ENCODE data around the gene ARHGEF28. TPM values are rescaled to one million over a fixed set of nuclear protein-coding genes. Genes with fewer than 3 reads are reported as not detected.

ARHGEF28 gene
- total RNA-seq, 4 donors from 2014 or later = 9.8 to 18.7 (median 18.6) TPM

- Histone ChIP-seq H3K4me3 (no peak overlapping the region), H3K36me3 (no peaks in the 10 kb centered on the region), H3K9me3 (no peaks in the 10 kb centered on the region), H3K27ac (no peak overlapping the region), H3K27me3 (no peaks in the 10 kb centered on the region), H3K4me1 (no peaks in the 10 kb centered on the region)
- TF ChIP-seq CTCF (IDR thresholded peaks at IDR 0.05) (no peak), POLR2AphosphoS5 (IDR thresholded peaks at IDR 0.05) (no peak), EP300 (IDR thresholded peaks at IDR 0.05; ENCODE audit: low read depth) (no peak), POLR2A (IDR thresholded peaks at IDR 0.05) (no peak)
- DNase-seq = no peak
- WGBS, 2 donors (ENCODE audit: low coverage in 1 of 2) = 14 to 62% methylated on average over 2 to 3 of the region's 3 CpGs
- intact Hi-C loops (cut with DNase I; ENCODE audit: low total_unique reads) = no loop called here
- in situ Hi-C loops (cut with MboI; ENCODE audit: low pct_ligation_motif_present in 1 of 4, low pct_unique_long_range_greater_than_20kb in 1 of 4, low sequenced_read_pairs in 3 of 4) = no loop called here
Measured at GRCh38 chr5:73950441-73950873, 324.5 kb downstream of the ARHGEF28 start.

DNA sequence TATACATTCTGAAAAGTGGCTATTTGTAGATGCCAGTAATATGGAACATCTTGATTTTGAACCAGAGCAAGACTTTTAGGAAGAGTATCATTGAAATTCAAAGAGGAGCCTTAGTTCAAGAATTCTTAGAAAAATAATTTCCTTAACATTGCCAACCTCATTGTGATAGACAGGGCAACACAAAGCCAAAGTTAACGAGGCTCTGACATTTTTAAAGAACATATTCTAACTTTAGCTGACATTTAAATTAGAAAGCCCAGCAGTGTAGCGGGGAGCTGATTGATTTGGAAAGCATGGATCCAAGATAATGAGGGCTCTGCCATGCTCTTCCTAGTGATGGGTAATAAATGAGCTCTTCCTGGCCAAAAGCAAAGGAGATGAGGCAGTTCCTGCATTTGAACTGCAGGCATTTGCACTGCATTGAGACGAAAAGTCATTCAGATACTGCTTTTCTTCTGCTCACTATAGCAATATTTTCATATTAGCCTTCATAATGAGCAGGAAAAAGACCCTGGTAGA lies 325.0 kb downstream of the ARHGEF28 start:
- no peaks in the 10 kb centered on the region for H3K36me3 ChIP-seq
- H3K9me3 ChIP-seq = no peaks in the 10 kb centered on the region
- WGBS, 2 donors (ENCODE audit: low coverage in 1 of 2) = 75 to 84% methylated on average over 3 of the region's 3 CpGs
- H3K4me1 ChIP-seq = no peaks in the 10 kb centered on the region
- TF ChIP-seq CTCF (IDR thresholded peaks at IDR 0.05) (no peak), POLR2AphosphoS5 (IDR thresholded peaks at IDR 0.05) (no peak), EP300 (IDR thresholded peaks at IDR 0.05; ENCODE audit: low read depth) (no peak), POLR2A (IDR thresholded peaks at IDR 0.05) (no peak)
- in situ Hi-C loops (cut with MboI; ENCODE audit: low pct_ligation_motif_present in 1 of 4, low pct_unique_long_range_greater_than_20kb in 1 of 4, low sequenced_read_pairs in 3 of 4) = no loop called here
- DNase-seq = no peak
- H3K27ac ChIP-seq = no peak overlapping the region
- intact Hi-C loops (cut with DNase I; ENCODE audit: low total_unique reads) = no loop called here
- no peaks in the 10 kb centered on the region for H3K27me3 ChIP-seq
- no peak overlapping the region for H3K4me3 ChIP-seq

DNA sequence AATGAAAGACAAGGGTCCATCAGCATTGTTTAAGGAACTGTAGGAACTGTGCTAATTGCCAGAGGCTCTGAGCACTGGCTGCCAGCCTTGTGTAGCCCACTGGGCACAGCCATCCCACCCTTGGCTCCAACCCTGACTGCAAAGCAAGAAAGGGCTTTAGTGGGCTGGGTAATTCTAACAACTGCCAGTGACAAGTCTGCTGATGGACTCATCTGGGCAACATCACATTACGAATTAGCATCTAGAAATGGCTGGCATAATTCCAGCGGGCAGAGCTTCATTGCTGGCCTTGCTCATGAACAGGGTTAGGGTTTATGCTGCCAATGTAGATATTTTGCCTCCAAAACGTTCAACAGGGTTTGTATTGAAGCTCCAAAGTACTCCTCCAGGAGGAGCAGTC lies 326.9 kb downstream of the ARHGEF28 start:
- intact Hi-C loops (cut with DNase I; ENCODE audit: low total_unique reads) = no loop called here
- TF ChIP-seq POLR2A (IDR thresholded peaks at IDR 0.05) (no peak), EP300 (IDR thresholded peaks at IDR 0.05; ENCODE audit: low read depth) (no peak), POLR2AphosphoS5 (IDR thresholded peaks at IDR 0.05) (no peak), CTCF (IDR thresholded peaks at IDR 0.05) (no peak)
- DNase-seq = no peak
- Histone ChIP-seq H3K27me3 (no peaks in the 10 kb centered on the region), H3K4me3 (no peak overlapping the region), H3K36me3 (no peaks in the 10 kb centered on the region), H3K9me3 (no peaks in the 10 kb centered on the region), H3K27ac (no peak overlapping the region), H3K4me1 (no peaks in the 10 kb centered on the region)
- WGBS, 2 donors (ENCODE audit: low coverage in 1 of 2) = 60 to 79% methylated on average over 2 to 3 of the region's 3 CpGs
- in situ Hi-C loops (cut with MboI; ENCODE audit: low pct_ligation_motif_present in 1 of 4, low pct_unique_long_range_greater_than_20kb in 1 of 4, low sequenced_read_pairs in 3 of 4) = no loop called here

- Histone ChIP-seq H3K27me3 (no peaks in the 10 kb centered on the region), H3K36me3 (no peaks in the 10 kb centered on the region), H3K4me1 (no peaks in the 10 kb centered on the region), H3K4me3 (no peak overlapping the region), H3K27ac (no peak overlapping the region), H3K9me3 (no peaks in the 10 kb centered on the region)
- in situ Hi-C loops (cut with MboI; ENCODE audit: low pct_ligation_motif_present in 1 of 4, low pct_unique_long_range_greater_than_20kb in 1 of 4, low sequenced_read_pairs in 3 of 4) (no loop called here), intact Hi-C loops (cut with DNase I; ENCODE audit: low total_unique reads) (no loop called here)
- 84 to 100% methylated on average over 2 of the region's 2 CpGs for WGBS, 2 donors (ENCODE audit: low coverage in 1 of 2)
- no peak for DNase-seq
- no peak for TF ChIP-seq CTCF (IDR thresholded peaks at IDR 0.05)
- TF ChIP-seq POLR2AphosphoS5 (IDR thresholded peaks at IDR 0.05) = no peak
- TF ChIP-seq POLR2A (IDR thresholded peaks at IDR 0.05) = no peak
- no peak for TF ChIP-seq EP300 (IDR thresholded peaks at IDR 0.05; ENCODE audit: low read depth)
Measured at GRCh38 chr5:73954381-73954780, 328.4 kb downstream of the ARHGEF28 start.
